GM19035 (cell line): ENCODE results near the gene APC2.

ENCODE experiments used
- ATAC-seq: cut with Tn5 transposase; IDR thresholded peaks from one replicate; pipeline ENCODE4 v1.9.1; 2021; ENCODE audit not compliant: unreplicated experiment

APC2 gene

GRCh38 chr19:1445185-1445931 is 4.6 kb upstream of the APC2 start:
- ATAC-seq, result peak; percentile 66

GRCh38 chr19:1445932-1446712 is 3.8 kb upstream of the APC2 start:
- no peak for ATAC-seq

- no peak for ATAC-seq
These were observed 3.0 kb upstream of the APC2 start for GRCh38 chr19:1446713-1447481.

GRCh38 chr19:1447504-1447903 is 2.4 kb upstream of the APC2 start:
- ATAC-seq, result no peak

DNA sequence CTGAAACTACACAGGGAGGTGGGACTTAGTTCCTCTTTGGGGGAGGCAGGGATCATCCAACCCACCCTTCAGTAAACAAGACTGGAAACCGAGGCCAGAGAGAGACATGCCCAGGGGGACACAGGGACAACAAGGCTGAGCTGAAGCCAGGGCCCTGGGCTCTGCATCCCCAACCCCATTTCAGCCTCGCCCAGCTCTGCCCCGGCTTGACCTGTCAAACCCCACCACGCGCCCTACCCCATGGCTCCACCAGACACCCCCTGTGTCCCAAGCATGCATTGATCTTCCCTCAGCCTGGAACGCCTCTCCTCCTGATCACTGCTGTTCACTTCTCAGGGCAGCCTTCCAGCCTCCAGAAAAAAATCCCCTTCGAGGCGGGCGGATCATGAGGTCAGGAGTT is 2.0 kb upstream of the APC2 start:
- no peak for ATAC-seq

GRCh38 chr19:1450735-1451731 is 1.1 kb downstream of the APC2 start:
- no peak for ATAC-seq

- ATAC-seq, result no peak
These were observed 2.2 kb downstream of the APC2 start for GRCh38 chr19:1451916-1452801.

GRCh38 chr19:1452802-1453524 is 3.0 kb downstream of the APC2 start:
- ATAC-seq, result no peak

DNA sequence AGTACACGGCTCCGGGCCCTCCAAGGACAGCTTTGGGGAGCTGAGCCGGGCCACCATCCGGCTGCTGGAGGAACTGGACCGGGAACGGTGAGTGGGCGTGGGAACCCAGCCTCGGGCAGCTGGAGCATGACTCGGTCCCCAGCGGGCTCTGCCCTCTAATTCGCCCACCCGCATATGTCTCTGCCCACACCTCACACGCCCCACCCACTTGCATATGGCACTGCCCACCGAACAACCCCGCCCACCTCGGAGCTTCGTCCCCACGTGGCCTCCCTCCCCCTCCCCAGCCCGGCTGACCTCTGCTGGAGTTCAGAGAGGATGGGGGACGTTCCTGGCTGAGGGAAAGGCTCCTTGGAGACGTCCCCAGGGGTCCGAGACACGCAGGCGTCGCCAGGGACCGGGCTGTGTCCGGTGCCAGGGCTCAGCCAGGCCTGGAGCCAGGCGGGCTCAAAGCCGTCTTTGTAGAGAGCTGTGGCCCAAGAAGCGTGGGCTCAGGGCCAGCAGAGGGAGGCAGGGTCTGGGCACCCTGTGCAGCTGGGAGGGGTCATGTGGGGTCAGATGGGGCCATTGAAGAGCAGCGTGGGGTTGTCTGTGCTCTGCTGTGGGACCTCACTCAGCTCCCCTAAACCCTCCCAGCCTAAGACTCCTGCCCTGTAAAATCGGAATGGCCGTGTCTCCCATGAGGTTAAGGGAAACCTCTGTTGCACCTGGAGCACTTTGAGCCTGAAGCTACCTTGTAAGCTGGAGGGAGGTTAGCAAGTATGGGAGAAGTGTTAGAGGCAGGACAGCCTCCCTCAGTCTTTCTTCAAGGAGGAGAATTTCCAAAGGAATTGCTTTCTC is 3.8 kb downstream of the APC2 start:
- no peak for ATAC-seq

DNA sequence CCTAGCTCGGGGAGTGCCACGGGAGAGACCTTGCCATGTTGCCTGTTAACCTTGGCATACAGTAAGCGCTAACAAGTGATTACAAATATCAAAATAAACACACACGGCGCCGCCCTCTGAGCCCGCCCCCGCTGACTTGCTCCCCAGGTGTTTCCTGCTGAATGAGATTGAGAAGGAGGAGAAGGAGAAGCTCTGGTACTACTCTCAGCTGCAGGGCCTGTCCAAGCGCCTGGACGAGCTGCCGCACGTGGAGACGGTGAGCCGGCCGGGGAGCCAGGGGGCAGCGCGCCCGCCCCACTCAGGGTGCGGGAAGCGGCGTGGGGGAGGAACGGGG is 5.0 kb downstream of the APC2 start:
- no peak for ATAC-seq

DNA sequence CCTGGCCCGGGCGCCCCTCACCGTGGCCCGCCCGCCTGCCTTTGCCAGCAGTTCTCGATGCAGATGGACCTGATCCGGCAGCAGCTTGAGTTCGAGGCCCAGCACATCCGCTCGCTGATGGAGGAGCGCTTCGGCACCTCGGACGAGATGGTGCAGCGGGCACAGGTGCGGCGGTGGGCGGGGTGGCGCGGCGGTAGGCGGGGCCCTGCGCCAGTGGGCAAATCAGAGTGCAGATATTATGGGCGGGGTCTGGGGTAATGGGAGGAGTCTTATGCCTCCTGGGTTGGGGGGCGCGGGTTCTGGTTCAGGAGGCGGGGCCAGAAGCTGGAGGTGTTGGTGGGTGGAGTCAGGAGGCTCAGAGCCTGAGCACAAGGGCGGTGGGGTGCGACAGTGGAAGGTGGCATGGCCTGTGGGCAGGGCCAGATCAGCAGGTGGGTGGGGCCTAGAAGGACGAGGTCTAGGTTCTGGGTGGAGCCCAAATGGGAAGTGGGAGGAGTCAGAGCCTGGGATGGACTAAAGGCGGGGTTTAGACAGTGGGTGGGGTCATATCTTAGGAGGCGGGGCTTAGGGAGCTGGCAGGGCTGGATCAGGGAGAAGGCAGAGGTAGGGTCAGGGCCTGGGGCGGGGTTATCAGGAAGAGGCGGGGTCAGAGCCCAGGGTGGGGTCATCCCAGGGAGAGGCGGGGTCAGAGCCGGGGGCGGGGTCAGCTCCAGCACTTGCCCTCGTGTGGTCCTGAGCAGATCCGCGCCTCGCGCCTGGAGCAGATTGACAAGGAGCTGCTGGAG is 5.6 kb downstream of the APC2 start:
- no peak for ATAC-seq

DNA sequence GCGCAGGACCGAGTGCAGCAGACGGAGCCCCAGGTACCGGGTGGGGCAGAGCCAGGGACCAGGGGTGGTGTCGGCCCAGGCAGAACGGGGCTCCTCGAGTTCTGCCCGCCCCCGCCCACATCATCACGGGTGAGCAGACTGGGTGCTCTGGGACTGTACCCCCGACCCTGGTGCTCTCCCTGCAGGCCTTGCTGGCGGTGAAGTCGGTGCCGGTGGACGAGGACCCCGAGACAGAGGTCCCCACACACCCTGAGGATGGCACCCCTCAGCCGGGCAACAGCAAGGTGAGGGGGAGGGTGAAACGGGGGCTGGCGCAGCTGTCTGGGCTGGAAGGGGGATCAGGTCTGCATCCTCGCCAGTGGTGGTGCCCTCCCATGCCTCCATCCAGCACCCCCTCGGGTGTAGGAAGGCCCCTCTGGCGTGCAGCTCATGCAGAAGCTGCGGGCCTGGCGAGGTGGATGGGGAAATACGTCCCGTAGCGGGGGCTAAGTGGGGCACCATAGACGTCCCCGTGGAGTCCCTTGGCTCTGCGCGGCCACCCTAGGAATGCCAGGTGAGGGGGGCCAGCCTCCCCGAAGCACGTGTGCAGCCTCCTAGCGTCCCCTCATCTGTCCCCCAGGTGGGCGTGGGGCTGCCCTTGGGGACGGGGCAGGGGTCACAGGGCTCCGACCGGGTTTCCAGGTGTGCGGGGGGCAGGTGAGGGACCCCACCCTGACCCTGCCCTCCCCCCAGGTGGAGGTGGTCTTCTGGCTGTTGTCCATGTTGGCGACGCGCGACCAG is 6.4 kb downstream of the APC2 start:
- ATAC-seq, result no peak

- ATAC-seq, result no peak
These were observed 7.3 kb downstream of the APC2 start for GRCh38 chr19:1457031-1457739.

DNA sequence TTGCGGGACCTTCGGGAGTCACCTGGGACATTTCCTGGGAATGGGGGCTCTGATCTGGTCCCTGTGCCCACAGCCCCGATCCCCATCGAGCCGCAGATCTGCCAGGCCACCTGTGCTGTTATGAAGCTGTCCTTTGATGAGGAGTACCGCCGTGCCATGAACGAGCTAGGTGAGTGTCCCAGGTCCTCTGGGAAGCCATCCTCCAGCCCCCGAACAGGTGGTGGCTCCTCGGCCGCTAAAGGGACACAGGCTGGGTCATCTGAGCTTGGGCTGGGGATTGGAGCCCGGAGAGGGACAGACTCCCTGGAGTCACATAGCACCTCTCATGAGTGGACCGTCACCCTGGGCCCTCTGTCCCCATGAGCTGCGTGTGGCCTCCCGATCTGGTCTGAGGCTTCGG is 8.0 kb downstream of the APC2 start:
- ATAC-seq, result no peak

- ATAC-seq, result no peak
These were observed 9.6 kb downstream of the APC2 start for GRCh38 chr19:1459479-1459878.
